Esophagus squamous epithelium (tissue), 5 donors: Measurements from ENCODE around the gene SOD1. TPM values are rescaled to one million over a fixed set of nuclear protein-coding genes. Genes with fewer than 3 reads are reported as not detected.
A peak's percentile ranks its signal among the peaks of the same experiment; 100 is the strongest.

Source experiments
- DNase-seq: peaks from one replicate; lab custom pipeline; 2025; lab: John Stamatoyannopoulos, UW
- H3K27ac ChIP-seq, 4 donors: fragments of 200-600 bp; sonication (generic); one replicate each; pipeline ENCODE4 v1.5.1; 2016 to 2019; ENCODE audit warnings: mild to moderate bottlenecking in 1 of 4
- H3K27me3 ChIP-seq, 4 donors: fragments of 200-600 bp; sonication (generic); 1 replicate in 3 of 4; 2 replicates in 1 of 4; pipeline versions ENCODE4 v1.5.1 to v1.6.0; 2017 to 2021; ENCODE audit warnings: antibody characterized with exemption in 1 of 4
- H3K36me3 ChIP-seq, 3 donors: fragments of 200-600 bp; sonication (generic); one replicate each; pipeline ENCODE4 v1.5.1; 2016 to 2019
- H3K4me1 ChIP-seq, 3 donors: fragments of 200-600 bp; sonication (generic); one replicate each; pipeline ENCODE4 v1.5.1; 2017 to 2019
- H3K4me3 ChIP-seq, 4 donors: fragments of 200-600 bp; sonication (generic); 1 replicate in 3 of 4; 2 replicates in 1 of 4; pipeline ENCODE4 v1.5.1; 2016 to 2019; ENCODE audit warnings: mild to moderate bottlenecking in 2 of 4, moderate library complexity in 1 of 4
- H3K9me3 ChIP-seq, 3 donors: fragments of 200-600 bp; sonication (generic); one replicate each; pipeline ENCODE4 v1.5.1; 2016 to 2019
- POLR2A ChIP-seq, 4 donors: fragments of 450-650 bp; IDR thresholded peaks; one replicate each; pipeline ENCODE4 v1.6.1; 2017; ENCODE audit warnings: antibody characterized with exemption in 4 of 4, mild to moderate bottlenecking in 4 of 4, moderate library complexity in 3 of 4
- WGBS, 2 donors: methylation state at CpG; one replicate each; pipeline ENCODE4 v1.1.5; 2018; 5-methylcytosine and 5-hydroxymethylcytosine counted together
- intact Hi-C: fragments of 100-400 bp; cut with DNase I; formaldehyde crosslinking; loops from one replicate; pipeline ENCODE4 v1.15.0; 2022
- total RNA-seq, 4 donors: library from RNA; depleted of rRNA; stranded (reverse); fragments of >200 nt; gene quantifications; one replicate each; pipeline ENCODE4 v1.1.0, GENCODE V29; 2016
- TF ChIP-seq, protein P1 (sequence below), 6 experiments: fragments of 450-650 bp in 4 of 6; fragments of 200-600 bp in 2 of 6; sonication (generic) in 2 of 6; IDR thresholded peaks; one replicate each; pipeline ENCODE4 v1.5.1; 2016 to 2019; ENCODE audit warnings: antibody characterized with exemption in 6 of 6, mild to moderate bottlenecking in 4 of 6, moderate library complexity in 4 of 6
- donor health status: DM: yes; HTN: yes; CAD: no.

The SOD1 gene
- total RNA-seq, 4 donors from 2014 or later: 160 to 328 (median 221) TPM

DNA sequence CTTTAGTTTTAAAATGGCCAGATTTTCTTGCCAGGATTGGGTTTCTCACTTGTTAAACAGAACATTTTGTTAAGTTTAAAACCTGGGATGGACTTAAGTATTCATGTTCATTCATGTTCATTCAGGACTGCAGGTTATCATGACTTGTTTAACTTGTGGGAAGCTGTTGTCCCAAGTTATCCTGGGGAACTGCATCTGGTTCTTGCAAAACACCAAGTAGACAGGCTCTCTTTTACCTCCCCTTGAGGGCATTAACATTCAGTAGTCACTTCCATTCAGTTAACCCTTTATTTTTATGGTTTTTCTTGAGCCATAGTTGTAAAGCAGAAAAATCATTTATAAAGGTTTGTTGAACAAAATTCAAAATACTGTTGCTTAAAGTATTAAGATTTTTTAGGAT, 8.1 kb downstream of the SOD1 start:
- Histone ChIP-seq H3K36me3 (peaks cover 3 to 95% (median 4%) of the 10 kb centered on the region in 3 donors), H3K9me3 (no peaks in the 10 kb centered on the region), H3K4me3 (no peak overlapping the region), H3K27me3 (no peaks in the 10 kb centered on the region), H3K4me1 (peaks cover 6 to 74% (median 52%) of the 10 kb centered on the region in 3 donors), H3K27ac (peak overlapping the region in 3 of 4 donors; percentile 30 to 59 (median 42))
- TF ChIP-seq, protein P1, sequence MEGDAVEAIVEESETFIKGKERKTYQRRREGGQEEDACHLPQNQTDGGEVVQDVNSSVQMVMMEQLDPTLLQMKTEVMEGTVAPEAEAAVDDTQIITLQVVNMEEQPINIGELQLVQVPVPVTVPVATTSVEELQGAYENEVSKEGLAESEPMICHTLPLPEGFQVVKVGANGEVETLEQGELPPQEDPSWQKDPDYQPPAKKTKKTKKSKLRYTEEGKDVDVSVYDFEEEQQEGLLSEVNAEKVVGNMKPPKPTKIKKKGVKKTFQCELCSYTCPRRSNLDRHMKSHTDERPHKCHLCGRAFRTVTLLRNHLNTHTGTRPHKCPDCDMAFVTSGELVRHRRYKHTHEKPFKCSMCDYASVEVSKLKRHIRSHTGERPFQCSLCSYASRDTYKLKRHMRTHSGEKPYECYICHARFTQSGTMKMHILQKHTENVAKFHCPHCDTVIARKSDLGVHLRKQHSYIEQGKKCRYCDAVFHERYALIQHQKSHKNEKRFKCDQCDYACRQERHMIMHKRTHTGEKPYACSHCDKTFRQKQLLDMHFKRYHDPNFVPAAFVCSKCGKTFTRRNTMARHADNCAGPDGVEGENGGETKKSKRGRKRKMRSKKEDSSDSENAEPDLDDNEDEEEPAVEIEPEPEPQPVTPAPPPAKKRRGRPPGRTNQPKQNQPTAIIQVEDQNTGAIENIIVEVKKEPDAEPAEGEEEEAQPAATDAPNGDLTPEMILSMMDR (IDR thresholded peaks at IDR 0.05): no peak
- TF ChIP-seq POLR2A (IDR thresholded peaks at IDR 0.05): no peak
- intact Hi-C loops: no loop called here
- DNase-seq: no peak

DNA sequence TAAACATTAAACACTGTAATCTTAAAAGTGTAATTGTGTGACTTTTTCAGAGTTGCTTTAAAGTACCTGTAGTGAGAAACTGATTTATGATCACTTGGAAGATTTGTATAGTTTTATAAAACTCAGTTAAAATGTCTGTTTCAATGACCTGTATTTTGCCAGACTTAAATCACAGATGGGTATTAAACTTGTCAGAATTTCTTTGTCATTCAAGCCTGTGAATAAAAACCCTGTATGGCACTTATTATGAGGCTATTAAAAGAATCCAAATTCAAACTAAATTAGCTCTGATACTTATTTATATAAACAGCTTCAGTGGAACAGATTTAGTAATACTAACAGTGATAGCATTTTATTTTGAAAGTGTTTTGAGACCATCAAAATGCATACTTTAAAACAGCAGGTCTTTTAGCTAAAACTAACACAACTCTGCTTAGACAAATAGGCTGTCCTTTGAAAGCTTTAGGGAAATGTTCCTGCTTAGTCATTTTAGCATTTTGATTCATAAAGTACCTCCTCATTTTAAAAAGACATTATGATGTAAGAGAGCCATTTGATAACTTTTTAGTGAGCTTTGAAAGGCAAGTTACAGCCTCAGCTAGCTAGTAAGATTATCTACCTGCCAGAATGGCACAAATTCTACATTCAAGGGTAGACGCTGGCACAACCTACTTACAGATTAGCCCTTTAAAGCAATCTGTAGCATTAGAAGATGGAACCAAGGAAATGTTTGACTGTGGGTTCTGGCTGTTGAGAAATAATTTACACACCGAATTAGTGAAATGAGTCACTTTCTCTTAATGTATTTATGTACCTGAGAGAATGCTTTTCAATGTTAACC, 9.4 kb downstream of the SOD1 start:
- Histone ChIP-seq H3K4me3 (no peak overlapping the region), H3K4me1 (peaks cover 6 to 62% (median 44%) of the 10 kb centered on the region in 3 donors), H3K9me3 (no peaks in the 10 kb centered on the region), H3K36me3 (peaks cover 3 to 84% (median 4%) of the 10 kb centered on the region in 3 donors), H3K27ac (peak overlapping the region; percentile 30 to 59 (median 38)), H3K27me3 (no peaks in the 10 kb centered on the region)
- no peak for TF ChIP-seq POLR2A (IDR thresholded peaks at IDR 0.05)
- TF ChIP-seq, protein P1 (IDR thresholded peaks at IDR 0.05): no peak
- DNase-seq: no peak
- intact Hi-C loops: no loop called here
- WGBS, 2 donors: 24 to 45% methylated on average over 2 of the region's 2 CpGs

DNA sequence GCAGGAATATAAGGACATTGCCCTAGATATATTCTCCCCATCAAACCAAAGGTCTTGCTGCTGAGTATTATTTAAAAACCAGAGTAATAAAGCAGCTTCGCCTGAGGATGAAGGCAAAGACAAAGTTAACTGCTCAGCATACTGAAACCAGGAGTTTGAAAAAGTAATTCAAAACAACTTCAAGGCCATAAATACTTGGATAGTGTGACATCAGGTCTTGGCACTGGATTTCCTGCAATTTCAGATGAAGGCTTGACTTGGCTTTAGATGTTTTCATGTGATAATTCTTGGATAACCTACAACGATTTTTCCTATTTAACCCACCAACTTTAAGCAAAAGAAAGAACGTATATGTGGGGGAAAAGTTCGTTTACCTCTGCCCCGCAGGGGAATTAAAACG, 10.6 kb downstream of the SOD1 start:
- Histone ChIP-seq H3K27ac (peak overlapping the region in 1 of 4 donors; percentile 36), H3K36me3 (peaks cover 3 to 72% (median 4%) of the 10 kb centered on the region in 3 donors), H3K27me3 (no peaks in the 10 kb centered on the region), H3K4me3 (no peak overlapping the region), H3K4me1 (peaks cover 6 to 50% (median 41%) of the 10 kb centered on the region in 3 donors), H3K9me3 (no peaks in the 10 kb centered on the region)
- intact Hi-C loops: no loop called here
- DNase-seq: no peak
- WGBS, 2 donors: 69 to 75% methylated on average over 6 of the region's 6 CpGs
- TF ChIP-seq, protein P1 (IDR thresholded peaks at IDR 0.05): no peak
- no peak for TF ChIP-seq POLR2A (IDR thresholded peaks at IDR 0.05)

DNA sequence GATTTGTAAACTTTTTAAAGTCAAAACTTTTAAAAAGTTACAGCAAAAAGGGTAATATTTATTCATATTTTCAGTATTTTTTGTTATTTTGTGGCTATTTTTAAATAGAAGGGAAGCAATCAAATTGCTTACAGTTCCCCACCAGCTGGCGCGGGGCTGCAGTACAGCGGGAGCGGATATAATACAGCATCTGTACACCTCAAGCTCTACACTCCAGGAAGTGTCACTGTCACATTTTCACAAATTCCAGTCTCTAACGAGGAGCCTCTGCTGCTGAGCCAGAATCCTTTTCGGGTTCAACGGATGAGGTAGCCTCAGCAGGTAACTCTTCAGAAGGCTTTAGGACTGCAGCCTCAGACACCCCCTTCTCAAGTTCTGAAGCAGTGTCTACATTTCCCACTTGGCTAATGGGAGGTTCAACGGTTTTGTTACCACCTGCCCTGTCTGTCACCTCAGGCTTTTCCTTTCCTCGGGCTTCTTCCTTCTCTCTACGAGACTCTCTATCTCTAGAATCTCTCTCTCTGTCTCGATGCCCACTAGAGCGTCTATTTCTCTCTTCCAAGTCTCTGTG, 11.7 kb downstream of the SOD1 start:
- Histone ChIP-seq H3K4me3 (no peak overlapping the region), H3K27ac (no peak overlapping the region), H3K4me1 (peaks cover 6 to 38% (median 31%) of the 10 kb centered on the region in 3 donors), H3K9me3 (no peaks in the 10 kb centered on the region), H3K36me3 (peaks cover 3 to 61% (median 4%) of the 10 kb centered on the region in 3 donors), H3K27me3 (no peaks in the 10 kb centered on the region)
- intact Hi-C loops: no loop called here
- no peak for DNase-seq
- TF ChIP-seq, protein P1 (IDR thresholded peaks at IDR 0.05): no peak
- no peak for TF ChIP-seq POLR2A (IDR thresholded peaks at IDR 0.05)
- 87 to 88% methylated on average over 12 of the region's 12 CpGs for WGBS, 2 donors

DNA sequence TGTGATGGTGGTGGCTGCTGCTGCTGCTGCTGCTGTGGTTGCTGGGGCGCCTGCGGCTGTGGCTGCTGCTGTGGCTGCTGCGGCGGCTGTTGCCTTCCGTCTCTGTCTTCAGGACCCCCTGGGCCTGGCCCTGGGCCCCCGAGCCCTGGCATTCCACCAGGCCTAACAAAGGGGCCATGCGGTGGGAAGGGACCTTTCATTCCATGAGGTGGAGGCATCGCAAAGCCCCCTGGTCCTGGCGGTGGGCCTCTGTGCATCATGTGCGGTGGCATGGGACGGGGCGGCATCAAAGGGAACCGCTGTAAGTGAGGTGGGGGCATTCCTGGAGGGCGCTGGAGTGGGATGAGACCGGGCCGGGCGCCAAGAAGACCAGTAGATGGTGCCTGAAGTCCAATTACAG, 12.4 kb downstream of the SOD1 start:
- 93 to 99% methylated on average over 8 of the region's 17 CpGs for WGBS, 2 donors
- intact Hi-C loops: no loop called here
- no peak for DNase-seq

More for the DNA sequence above, 12.4 kb downstream of the SOD1 start:
- Histone ChIP-seq H3K27ac (no peak overlapping the region), H3K4me1 (peaks cover under 1 to 31% (median 24%) of the 10 kb centered on the region in 3 donors), H3K27me3 (no peaks in the 10 kb centered on the region), H3K4me3 (no peak overlapping the region), H3K9me3 (no peaks in the 10 kb centered on the region), H3K36me3 (peaks cover 3 to 54% (median 4%) of the 10 kb centered on the region in 3 donors)
- TF ChIP-seq, protein P1 (IDR thresholded peaks at IDR 0.05): no peak
- no peak for TF ChIP-seq POLR2A (IDR thresholded peaks at IDR 0.05)
